Kidney tubule cell (primary cell): ENCODE data around the gene KIR2DL4.
"Not testable (repeated sequence)": the region's sequence is repeated elsewhere in the genome, so short reads cannot be mapped to it uniquely, and the experiment has no call there.

Experiments
- DNase-seq: peaks from one replicate; pipeline ENCODE4 v3.0.0-alpha.2; 2018; ENCODE audit warnings: low spot score

Gene KIR2DL4

DNA sequence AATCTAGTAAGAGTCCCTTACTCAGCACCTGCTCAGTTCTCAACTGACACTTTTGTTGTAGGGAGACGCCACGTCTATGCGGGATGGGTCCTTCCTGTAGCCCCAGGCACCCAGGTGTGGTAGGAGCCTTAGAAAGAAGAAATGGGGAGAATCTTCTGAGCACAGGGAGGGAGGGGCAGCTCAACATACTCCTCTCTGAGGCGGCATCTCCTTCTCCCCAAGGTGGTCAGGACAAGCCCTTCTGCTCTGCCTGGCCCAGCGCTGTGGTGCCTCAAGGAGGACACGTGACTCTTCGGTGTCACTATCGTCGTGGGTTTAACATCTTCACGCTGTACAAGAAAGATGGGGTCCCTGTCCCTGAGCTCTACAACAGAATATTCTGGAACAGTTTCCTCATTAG, 1.2 kb downstream of the KIR2DL4 start:
- no peak for DNase-seq

GRCh38 chr19:54805665-54806515, 2.5 kb downstream of the KIR2DL4 start:
- no peak for DNase-seq

DNA sequence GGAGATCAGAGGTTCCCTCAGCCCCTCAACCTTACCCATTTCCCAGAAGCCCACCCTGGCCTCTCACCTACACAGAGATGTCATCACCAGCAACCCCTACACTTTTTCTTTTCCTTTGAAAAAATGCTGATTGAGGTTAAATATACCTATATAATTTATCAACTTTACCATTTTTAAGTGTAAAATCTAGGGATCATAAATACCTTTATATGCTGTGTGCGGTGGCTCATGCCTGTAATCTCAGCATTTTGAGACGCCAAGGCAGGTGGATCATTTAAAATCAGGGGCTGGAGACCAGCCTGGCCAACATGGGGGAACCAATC, 3.1 kb downstream of the KIR2DL4 start:
- no peak for DNase-seq

- not testable (repeated sequence) for DNase-seq
These were observed 11.2 kb downstream of the KIR2DL4 start for GRCh38 chr19:54814571-54814970.

GRCh38 chr19:54816251-54816650, 12.8 kb downstream of the KIR2DL4 start, which contains the start of gene KIR3DL1:
Gene KIR3DL1, plus strand, starts transcription at chr19:54816468.
- not testable (repeated sequence) for DNase-seq

DNA sequence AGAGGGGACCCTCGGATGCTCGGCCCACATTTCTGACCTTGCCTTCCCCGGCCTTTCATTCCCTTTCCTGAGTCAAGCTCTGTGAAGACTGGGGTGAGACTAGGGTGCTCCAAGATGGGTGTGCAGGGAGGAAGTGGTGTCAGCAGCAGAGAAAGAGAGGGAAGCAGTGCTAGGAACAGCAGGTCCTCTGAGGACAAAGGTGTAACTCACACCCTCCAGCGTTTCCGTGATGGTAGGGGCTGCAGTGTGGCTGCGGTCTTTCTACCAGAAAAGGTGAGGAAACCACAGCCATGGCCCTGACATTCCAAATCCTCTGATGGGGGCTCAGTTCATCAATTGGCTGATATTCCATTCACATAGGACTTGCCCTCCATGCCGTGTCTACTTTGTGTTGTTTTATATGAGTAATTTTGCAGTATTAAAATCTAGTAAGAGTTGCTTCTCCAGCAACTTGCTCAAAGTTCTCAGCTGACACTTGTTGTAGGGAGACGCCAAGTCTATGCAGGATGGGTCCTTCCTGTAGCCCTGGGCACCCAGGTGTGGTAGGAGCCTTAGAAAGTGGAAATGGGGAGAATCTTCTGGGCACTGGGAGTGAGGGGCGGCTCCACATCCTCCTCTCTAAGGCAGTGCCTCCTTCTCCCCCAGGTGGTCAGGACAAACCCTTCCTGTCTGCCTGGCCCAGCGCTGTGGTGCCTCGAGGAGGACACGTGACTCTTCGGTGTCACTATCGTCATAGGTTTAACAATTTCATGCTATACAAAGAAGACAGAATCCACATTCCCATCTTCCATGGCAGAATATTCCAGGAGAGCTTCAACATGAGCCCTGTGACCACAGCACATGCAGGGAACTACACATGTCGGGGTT, 14.5 kb downstream of the KIR2DL4 start:
- no peak for DNase-seq

DNA sequence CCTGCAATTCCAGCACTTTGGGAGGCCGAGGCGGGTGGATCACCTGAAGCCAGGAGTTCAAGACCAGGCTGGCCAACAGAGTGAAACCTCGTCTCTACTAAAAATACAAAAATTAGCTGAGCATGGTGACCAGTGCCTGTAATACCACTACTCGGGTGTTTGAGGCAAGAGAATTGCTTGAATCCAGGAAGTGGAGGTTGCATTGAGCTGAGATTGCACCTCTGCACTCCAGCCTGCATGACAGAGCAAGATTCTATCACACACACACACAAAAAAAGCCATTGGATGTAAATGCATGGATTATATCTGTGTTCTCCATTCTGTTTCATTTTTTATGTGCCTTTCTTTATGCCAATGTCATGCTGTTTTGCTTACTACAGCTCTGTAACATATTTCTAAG, 21.0 kb downstream of the KIR2DL4 start:
- not testable (repeated sequence) for DNase-seq

DNA sequence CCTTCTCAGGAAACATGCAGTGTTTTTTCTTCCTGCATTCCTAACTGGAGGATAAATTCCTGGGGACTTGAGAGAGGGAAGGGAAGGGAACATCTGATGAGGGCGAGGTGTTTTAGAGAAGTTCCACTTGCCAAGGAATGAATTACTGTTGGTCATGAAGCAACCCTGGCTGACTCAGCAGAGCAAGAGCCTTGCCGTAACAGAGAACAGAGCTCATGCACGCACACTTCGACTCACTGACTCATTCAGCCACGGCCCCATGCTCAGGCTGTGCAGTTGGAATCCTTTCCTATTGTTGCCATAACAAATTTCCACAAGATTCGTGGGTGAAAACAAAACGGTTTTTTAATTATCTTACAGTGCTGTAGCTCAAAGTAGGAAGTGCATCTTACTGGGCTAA, 21.9 kb downstream of the KIR2DL4 start:
- not testable (repeated sequence) for DNase-seq

- DNase-seq, result not testable (repeated sequence)
These were observed 24.7 kb downstream of the KIR2DL4 start for GRCh38 chr19:54828064-54828463.

- not testable (repeated sequence) for DNase-seq
These were observed 29.1 kb downstream of the KIR2DL4 start, which contains the start of gene KIR2DS4 for GRCh38 chr19:54832496-54832895. Gene KIR2DS4, plus strand, starts transcription at chr19:54832676.

DNA sequence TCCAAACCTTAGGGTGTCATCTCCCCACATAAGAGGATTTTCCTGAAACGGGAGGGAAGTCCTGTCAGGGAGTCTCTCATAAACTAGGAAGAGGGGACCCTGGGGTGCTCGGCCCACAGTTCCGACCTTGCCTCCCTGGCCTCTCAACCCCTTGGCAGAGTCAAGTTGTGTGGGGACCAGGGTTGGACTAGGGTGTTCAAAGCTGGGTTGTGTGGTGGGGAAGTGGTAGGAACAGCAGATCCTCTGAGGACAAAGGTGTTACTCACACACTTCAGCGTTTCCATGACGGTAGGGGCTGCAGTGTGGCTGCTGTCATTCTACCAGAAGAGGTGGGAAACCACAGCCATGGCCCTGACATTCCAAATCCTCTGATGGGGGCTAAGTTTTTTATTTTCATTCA, 31.7 kb downstream of the KIR2DL4 start:
- not testable (repeated sequence) for DNase-seq

GRCh38 chr19:54837522-54837921, 34.1 kb downstream of the KIR2DL4 start:
- DNase-seq, result not testable (repeated sequence)

DNA sequence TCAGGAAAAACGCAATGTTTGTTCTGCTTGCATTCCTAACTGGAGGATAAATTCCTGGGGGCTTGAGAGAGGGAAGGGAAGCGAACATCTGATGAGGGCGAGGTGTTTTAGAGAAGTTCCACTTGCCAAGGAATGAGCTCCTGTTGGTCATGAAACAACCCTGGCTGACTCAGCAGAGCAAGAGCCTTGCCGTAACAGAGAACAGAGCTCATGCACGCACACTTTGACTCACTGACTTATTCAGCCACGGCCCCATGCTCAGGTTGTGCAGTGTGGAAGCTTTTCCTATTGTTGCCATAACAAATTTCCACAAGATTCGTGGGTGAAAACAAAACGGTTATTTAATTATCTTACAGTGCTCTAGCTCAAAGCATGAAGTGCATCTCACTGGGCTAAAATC, 39.8 kb downstream of the KIR2DL4 start:
- DNase-seq, result not testable (repeated sequence)

DNA sequence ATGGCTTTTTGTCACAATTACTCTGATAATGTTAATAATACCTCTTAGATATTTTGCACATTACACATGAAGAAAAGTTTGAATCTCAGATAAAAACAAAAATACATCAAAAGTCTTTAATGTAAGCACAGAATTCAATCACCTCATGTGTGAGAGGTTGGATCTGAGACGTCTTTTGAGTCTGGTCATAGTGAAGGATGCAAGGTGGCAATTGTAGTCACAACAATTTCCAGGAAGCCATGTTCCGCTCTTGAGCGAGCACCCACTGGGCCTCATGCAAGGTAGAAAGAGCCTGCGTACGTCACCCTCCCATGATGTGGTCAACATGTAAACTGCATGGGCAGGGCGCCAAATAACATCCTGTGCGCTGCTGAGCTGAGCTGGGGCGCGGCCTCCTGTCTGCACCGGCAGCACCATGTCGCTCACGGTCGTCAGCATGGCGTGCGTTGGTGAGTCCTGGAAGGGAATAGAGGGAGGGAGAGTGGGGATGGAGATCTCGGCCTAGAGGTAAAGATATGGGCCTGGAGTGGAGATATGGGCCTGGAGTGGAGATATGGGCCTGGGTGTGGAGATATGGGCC, 46.7 kb downstream of the KIR2DL4 start, which contains the start of gene KIR3DL2:
Gene KIR3DL2 (plus strand): TSS at position 383 of the 580 bp plus-strand sequence. CDS start 33 bp downstream, at position 416.
- not testable (repeated sequence) for DNase-seq

- no peak for DNase-seq
These were observed 47.5 kb downstream of the KIR2DL4 start for GRCh38 chr19:54850930-54851329.

GRCh38 chr19:54851353-54851752, 47.9 kb downstream of the KIR2DL4 start:
- no peak for DNase-seq

DNA sequence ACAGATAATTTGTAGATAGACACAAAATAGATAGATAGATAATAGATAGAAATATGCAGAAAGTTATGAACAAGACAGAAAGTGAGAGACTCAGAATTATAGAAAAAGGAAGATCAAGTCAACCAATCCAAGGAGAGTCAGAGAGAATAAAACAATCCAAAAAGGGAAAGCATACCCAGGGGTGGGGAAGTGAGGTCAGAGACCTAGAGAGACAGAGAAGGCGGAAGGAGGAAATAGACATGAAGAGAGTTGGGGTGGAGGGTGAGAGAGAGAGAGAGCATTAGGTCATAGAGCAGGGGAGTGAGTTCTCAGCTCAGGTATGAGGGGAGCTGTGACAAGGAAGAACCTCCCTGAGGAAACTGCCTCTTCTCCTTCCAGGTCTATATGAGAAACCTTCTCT, 51.8 kb downstream of the KIR2DL4 start:
- not testable (repeated sequence) for DNase-seq

GRCh38 chr19:54858476-54858875, 55.1 kb downstream of the KIR2DL4 start:
- DNase-seq, result not testable (repeated sequence)

DNA sequence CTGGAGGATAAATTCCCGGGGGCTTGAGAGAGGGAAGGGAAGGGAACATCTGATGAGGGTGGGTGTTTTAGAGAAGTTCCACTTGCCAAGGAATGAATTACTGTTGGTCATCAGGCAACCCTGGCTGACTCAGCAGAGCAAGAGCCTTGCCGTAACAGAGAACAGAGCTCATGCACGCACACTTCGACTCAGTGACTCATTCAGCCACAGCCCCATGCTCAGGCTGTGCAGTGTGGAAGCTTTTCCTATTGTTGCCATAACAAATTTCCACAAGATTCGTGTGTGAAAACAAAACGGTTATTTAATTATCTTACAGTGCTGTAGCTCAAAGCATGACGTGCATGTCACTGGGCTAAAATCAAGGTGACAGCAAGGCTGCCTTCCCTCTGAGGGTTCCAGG, 56.0 kb downstream of the KIR2DL4 start:
- not testable (repeated sequence) for DNase-seq

DNA sequence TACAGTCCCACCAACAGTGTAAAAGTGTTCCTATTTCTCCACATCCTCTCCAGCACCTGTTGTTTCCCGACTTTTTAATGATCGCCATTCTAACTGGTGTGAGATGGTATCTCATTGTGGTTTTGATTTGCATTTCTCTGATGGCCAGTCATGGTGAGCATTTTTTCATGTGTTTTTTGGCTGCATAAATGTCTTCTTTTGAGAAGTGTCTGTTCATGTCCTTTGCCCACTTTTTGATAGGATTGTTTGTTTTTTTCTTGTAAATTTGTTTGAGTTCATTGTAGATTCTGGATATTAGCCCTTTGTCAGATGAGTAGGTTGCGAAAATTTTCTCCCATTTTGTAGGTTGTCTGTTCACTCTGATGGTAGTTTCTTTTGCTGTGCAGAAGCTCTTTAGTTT, 60.0 kb downstream of the KIR2DL4 start:
- not testable (repeated sequence) for DNase-seq
